Effector memory CD4-positive, alpha-beta T cell (primary cell): ENCODE results near the gene FZD7.

Source experiments
- DNase-seq, 3 donors: peaks; one replicate each; pipeline ENCODE4 v3.0.0-alpha.2; 2020
- H3K27ac ChIP-seq: 2 replicates; pipeline ENCODE4 v1.7.0; 2013; ENCODE audit warnings: mild to moderate bottlenecking, low read length, moderate library complexity; ENCODE audit not compliant: insufficient read depth, poor library complexity, severe bottlenecking
- H3K27me3 ChIP-seq: replicated peaks from 2 replicates; pipeline ENCODE4 v1.7.0; 2013; ENCODE audit warnings: mild to moderate bottlenecking, low read length; ENCODE audit not compliant: insufficient read depth, control insufficient read depth, poor library complexity, severe bottlenecking
- H3K36me3 ChIP-seq: 2 replicates; pipeline ENCODE4 v1.7.0; 2013; ENCODE audit warnings: mild to moderate bottlenecking, low read length, moderate library complexity; ENCODE audit not compliant: control insufficient read depth, insufficient read depth
- H3K4me1 ChIP-seq: 2 replicates; pipeline ENCODE4 v1.7.0; 2013; ENCODE audit warnings: low read length, mild to moderate bottlenecking; ENCODE audit not compliant: control insufficient read depth, insufficient read depth, poor library complexity, severe bottlenecking
- H3K4me3 ChIP-seq: 2 replicates; pipeline ENCODE4 v1.7.0; 2013; ENCODE audit warnings: low read length, low read depth, mild to moderate bottlenecking; ENCODE audit not compliant: insufficient read depth, poor library complexity, severe bottlenecking
- H3K9me3 ChIP-seq: 2 replicates; pipeline ENCODE4 v1.7.0; 2013; ENCODE audit warnings: mild to moderate bottlenecking, low read length, moderate library complexity; ENCODE audit not compliant: control insufficient read depth

Gene FZD7

DNA sequence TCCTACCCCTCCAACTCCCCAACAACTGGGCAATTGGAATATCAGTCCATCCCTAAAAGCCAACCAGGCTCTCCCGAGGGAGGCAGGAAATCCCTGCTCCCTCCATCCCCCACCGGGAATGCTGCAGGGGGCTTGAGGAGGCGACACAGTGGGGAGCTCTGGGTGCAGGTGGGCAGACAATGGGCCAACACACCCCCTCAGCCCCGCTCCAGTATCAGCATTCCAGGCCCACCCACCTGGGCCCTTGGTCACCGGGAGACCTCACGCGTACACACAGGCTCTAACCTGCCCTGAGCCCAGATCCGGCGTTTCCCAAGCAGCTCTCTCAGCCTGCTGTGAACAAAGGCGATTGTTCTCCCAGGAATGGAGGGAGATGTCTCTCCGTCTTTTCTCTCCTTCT lies 37.6 kb upstream of the FZD7 start:
- H3K27ac ChIP-seq: no peak overlapping the region
- DNase-seq: no peak
- H3K4me3 ChIP-seq: no peak overlapping the region
- no peaks in the 10 kb centered on the region for H3K4me1 ChIP-seq
- H3K36me3 ChIP-seq: no peaks in the 10 kb centered on the region
- no peaks in the 10 kb centered on the region for H3K9me3 ChIP-seq
- H3K27me3 ChIP-seq: no peaks in the 10 kb centered on the region

DNA sequence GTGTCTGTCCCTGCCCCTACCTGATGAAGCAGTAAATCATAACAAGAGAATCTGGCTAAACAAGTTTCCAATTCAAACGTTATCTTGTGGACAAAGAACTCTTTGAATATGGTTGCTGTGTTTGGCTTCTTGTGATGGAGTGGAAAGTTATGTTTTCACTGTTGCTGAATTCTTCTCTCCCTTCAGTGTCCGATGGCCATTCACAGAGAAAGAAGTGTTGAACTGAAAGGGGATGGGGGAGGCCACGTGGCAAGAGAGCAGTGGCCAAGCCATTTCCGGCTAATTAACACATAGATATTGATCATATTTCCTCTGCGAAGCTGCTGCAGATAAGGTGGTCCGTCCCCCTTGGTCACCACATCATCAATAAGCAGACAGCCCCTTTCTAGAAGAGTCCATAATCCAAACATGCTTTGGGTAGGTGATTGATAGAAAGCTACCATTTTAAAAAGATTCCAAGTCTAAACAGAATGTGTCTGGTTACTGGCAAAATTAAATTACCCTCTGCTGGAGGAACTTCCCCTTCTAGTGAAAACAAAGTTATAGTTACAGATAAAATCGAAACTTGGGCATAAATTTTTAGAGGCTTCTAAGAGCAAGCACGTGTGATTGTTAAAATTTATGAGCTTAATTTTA lies 36.9 kb upstream of the FZD7 start:
- Histone ChIP-seq H3K9me3 (no peaks in the 10 kb centered on the region), H3K4me1 (no peaks in the 10 kb centered on the region), H3K36me3 (no peaks in the 10 kb centered on the region), H3K27ac (no peak overlapping the region), H3K27me3 (no peaks in the 10 kb centered on the region), H3K4me3 (no peak overlapping the region)
- DNase-seq: no peak

- no peaks in the 10 kb centered on the region for H3K4me1 ChIP-seq
- no peak for DNase-seq
- no peaks in the 10 kb centered on the region for H3K9me3 ChIP-seq
- no peaks in the 10 kb centered on the region for H3K36me3 ChIP-seq
- H3K27ac ChIP-seq: no peak overlapping the region
- H3K4me3 ChIP-seq: no peak overlapping the region
- H3K27me3 ChIP-seq: no peaks in the 10 kb centered on the region
These were observed 34.4 kb upstream of the FZD7 start for GRCh38 chr2:201999279-201999678.

GRCh38 chr2:202001826-202002225 lies 31.8 kb upstream of the FZD7 start:
- no peaks in the 10 kb centered on the region for H3K9me3 ChIP-seq
- no peak overlapping the region for H3K27ac ChIP-seq
- H3K36me3 ChIP-seq: no peaks in the 10 kb centered on the region
- H3K4me1 ChIP-seq: no peaks in the 10 kb centered on the region
- DNase-seq: no peak
- H3K4me3 ChIP-seq: no peak overlapping the region
- H3K27me3 ChIP-seq: no peaks in the 10 kb centered on the region

DNA sequence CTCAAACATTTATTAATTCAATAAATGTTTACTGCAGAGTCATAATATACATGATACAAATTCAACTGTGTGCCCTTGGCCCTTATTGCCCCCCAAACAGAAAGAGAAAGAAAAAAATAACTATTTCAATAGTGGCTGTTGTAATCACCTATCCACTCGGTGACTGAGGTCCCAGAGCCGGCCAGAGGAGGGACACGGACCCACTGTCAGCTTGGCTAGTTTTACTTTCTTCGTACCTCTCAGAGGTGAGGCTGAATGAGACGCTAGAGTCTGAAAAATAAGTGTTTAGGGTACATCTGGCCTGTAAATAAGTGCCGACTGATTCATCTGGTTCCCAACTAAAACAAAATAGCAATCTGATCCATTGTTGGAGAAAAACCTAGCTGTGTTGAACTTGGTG lies 31.3 kb upstream of the FZD7 start:
- H3K4me3 ChIP-seq: no peak overlapping the region
- no peaks in the 10 kb centered on the region for H3K27me3 ChIP-seq
- H3K4me1 ChIP-seq: no peaks in the 10 kb centered on the region

GRCh38 chr2:202005272-202005887 lies 28.3 kb upstream of the FZD7 start:
- Histone ChIP-seq H3K27me3 (peaks cover 6% of the 10 kb centered on the region), H3K9me3 (no peaks in the 10 kb centered on the region), H3K4me1 (no peaks in the 10 kb centered on the region), H3K27ac (no peak overlapping the region), H3K4me3 (no peak overlapping the region), H3K36me3 (no peaks in the 10 kb centered on the region)
- DNase-seq: no peak

More for the DNA sequence above, 31.3 kb upstream of the FZD7 start:
- Histone ChIP-seq H3K36me3 (no peaks in the 10 kb centered on the region), H3K9me3 (no peaks in the 10 kb centered on the region), H3K27ac (no peak overlapping the region)
- DNase-seq: no peak

DNA sequence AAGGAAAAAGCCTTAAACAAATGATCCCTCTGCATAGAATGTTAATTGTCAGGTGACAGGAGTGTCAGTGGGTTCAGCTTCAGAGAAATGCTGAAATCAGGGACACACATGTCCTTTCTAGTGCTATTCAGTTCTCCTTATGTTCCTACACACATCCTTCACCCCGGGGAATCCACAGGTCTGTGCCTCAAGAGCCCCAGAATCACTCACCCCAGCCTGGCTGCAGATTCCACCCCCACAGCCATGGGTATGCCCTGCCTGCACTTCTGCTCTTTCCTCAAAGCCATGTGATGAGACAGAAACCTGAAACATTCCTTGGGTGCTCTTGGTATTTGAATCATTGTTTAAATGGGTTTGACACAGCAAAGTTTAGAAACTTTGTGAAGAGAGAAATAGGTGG lies 27.4 kb upstream of the FZD7 start:
- Histone ChIP-seq H3K27ac (no peak overlapping the region), H3K27me3 (peaks cover 6% of the 10 kb centered on the region), H3K4me3 (no peak overlapping the region), H3K4me1 (no peaks in the 10 kb centered on the region), H3K36me3 (no peaks in the 10 kb centered on the region), H3K9me3 (no peaks in the 10 kb centered on the region)
- DNase-seq: no peak

GRCh38 chr2:202007015-202007982 lies 26.4 kb upstream of the FZD7 start:
- peaks cover 6% of the 10 kb centered on the region for H3K27me3 ChIP-seq
- H3K36me3 ChIP-seq: no peaks in the 10 kb centered on the region
- H3K4me1 ChIP-seq: no peaks in the 10 kb centered on the region
- no peak overlapping the region for H3K4me3 ChIP-seq
- no peak overlapping the region for H3K27ac ChIP-seq
- no peak for DNase-seq
- H3K9me3 ChIP-seq: no peaks in the 10 kb centered on the region

DNA sequence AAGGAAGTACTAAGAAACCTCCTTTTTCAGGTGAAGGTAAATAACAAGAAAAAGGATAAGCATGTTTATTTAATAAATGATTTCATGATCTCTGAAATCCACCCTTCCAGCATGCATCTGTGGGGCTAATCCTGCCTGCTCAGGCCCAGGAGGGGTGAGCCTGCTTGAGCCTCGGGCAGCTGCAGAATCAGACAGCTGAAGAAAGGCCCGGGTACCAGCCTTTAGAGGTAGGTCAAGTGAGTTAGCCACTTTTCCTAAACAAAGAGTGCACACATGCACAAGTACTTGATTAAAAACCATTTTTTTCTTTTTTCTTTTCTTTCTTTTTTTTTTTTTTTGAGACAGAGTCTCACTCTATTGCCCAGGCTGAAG lies 25.7 kb upstream of the FZD7 start:
- no peaks in the 10 kb centered on the region for H3K9me3 ChIP-seq
- no peak overlapping the region for H3K27ac ChIP-seq

GRCh38 chr2:202009019-202009481 lies 24.6 kb upstream of the FZD7 start:
- Histone ChIP-seq H3K27ac (no peak overlapping the region), H3K36me3 (no peaks in the 10 kb centered on the region)
- DNase-seq: no peak

More for the DNA sequence above, 25.7 kb upstream of the FZD7 start:
- H3K27me3 ChIP-seq: peaks cover 6% of the 10 kb centered on the region
- no peak overlapping the region for H3K4me3 ChIP-seq
- no peak for DNase-seq
- no peaks in the 10 kb centered on the region for H3K36me3 ChIP-seq
- H3K4me1 ChIP-seq: no peaks in the 10 kb centered on the region

More at GRCh38 chr2:202009019-202009481, 24.6 kb upstream of the FZD7 start:
- no peaks in the 10 kb centered on the region for H3K4me1 ChIP-seq
- no peak overlapping the region for H3K4me3 ChIP-seq
- no peaks in the 10 kb centered on the region for H3K9me3 ChIP-seq
- H3K27me3 ChIP-seq: peaks cover 6% of the 10 kb centered on the region
